T-helper 22 cell (primary cell): Measurements from ENCODE around the gene MPPED2.

Source experiments
- DNase-seq: peaks from one replicate; pipeline ENCODE4 v3.0.0-alpha.2; 2020; ENCODE audit warnings: low read depth

MPPED2 gene

GRCh38 chr11:30485756-30486155 lies 100.4 kb downstream of the MPPED2 start:
- no peak for DNase-seq

DNA sequence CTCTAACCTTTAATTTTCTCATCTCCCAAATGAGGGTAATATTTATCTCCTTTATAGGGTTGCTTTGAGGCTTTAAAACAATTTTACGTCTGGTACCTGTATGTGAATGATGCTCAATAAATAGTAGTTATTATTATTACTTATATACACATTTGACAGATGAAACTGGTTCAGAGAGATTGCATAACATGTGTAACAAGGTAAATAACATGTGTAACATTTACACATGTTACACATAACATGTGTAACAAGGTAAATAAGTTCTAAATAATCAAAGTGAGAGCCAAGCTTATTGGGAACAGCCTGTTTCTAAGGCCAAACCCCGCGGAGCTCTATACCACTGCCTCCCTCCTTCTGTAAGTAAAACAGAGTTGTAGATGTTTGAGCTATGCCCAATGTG lies 100.9 kb downstream of the MPPED2 start:
- DNase-seq: no peak

DNA sequence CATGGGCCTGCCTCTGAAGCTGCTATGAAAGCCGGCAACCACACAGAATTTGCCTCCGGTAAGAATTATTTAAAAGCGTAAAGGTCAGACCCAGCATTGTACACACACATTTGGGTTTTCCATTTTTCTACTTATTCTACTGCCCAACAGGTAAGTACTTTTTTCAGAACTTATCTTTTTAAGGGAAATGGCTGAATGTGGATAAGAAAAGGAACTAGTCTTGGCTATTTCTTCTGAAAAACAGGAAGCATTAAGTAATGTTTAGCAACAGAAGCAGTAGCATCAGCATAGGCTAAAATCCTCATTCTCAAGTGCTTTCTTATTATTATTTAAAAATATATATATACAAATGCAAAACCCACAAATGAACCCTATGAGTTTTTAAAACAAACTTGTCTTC lies 103.1 kb downstream of the MPPED2 start:
- DNase-seq: no peak

- no peak for DNase-seq
Measured at GRCh38 chr11:30481796-30482195, 104.4 kb downstream of the MPPED2 start.

GRCh38 chr11:30481330-30481729 lies 104.8 kb downstream of the MPPED2 start:
- DNase-seq: no peak

- DNase-seq: no peak
Measured at GRCh38 chr11:30479899-30480298, 106.3 kb downstream of the MPPED2 start.

- DNase-seq: no peak
Measured at GRCh38 chr11:30478923-30479322, 107.2 kb downstream of the MPPED2 start.

GRCh38 chr11:30477061-30477460 lies 109.1 kb downstream of the MPPED2 start:
- no peak for DNase-seq

DNA sequence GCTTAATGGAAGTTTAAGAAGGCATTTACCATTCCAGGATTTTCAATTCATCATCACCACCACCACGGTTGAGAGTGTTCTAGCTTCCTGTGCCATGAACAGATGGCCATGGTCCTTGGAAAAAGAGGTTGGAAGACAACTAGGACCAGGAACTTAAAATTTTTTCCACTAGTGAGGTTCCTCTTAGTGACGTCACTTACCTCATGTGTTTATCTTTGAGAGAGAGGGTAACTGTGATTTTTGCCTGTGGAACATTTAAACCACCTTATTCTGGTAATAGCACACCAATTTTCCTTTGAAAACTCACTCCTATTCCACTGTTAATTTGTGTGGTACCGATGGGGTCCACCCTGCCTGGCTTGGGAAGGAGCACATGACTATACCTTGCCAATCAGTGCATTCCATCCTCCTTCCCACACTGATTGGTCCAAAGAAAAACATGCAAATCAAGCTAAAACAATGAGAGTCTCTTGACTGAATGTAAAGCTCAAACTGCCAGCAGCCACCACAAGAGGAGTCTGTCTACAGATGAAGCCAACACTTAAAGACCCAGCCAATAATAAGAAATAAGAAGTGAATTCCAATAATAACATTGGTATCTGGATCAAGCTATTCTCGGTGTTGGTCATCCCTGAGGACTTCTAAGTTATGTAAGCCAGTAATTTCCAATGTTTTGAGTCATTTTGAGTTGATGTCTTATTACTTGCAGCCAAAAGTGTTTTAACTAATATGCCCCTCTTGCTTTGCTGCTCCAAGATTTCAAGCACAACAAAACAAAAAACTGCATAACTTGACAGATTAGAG lies 111.8 kb downstream of the MPPED2 start:
- no peak for DNase-seq

DNA sequence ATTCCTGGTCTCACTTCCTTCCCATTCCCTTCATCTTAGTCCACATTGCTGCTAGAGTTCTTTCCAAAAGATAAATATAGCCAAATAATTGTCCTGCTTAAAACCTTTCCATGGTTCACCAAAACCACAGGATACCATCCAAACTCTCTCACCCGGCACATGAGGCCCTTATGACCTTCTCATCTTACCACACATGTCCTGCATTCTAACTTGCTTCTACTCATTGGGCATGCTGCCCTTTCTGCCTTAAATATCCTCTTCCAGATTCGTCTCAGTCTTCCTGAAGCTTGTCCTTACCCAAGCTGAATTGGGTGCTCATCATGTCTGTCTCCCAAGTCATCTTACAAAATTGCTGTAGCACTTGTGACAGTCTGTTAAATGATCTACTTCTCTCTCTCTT lies 114.9 kb downstream of the MPPED2 start:
- DNase-seq: no peak

DNA sequence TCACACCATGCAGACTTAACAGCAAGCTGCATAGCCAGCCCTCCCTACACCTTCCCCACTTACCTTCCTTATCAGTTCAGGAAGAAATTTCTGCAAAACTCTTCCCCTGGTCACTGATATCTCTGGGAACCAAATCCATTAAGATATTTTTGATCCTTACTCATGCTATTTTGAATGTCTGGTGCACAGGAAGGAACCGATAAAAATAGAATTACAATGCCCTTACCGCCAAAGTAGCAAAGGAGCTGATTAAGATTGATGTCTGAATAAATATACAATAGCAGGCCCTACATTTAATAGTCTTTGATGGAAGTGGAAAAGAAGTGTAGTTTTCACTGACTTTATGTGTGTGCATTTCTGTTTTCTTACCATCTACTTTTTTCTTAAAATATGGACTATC lies 117.3 kb downstream of the MPPED2 start:
- DNase-seq: no peak

DNA sequence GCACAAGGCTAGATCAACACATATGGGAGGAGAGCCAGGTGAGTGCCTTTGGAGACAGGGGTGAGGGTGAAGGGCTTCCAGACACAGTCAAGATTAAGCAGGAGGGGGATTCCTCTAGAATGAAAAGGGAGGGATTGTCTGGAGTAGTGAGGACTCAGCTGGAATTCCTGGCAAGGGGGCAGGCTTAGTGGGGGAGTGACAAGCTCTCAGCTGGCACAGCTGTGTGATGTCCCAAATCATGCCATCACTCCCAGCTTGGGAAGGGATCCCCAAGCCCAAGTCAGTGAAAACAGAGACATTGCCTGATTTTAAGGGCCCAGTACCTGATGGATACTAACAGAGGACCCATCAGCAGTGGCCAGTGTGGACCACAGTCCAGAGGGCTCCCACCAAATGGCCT lies 119.0 kb downstream of the MPPED2 start:
- DNase-seq: no peak

DNA sequence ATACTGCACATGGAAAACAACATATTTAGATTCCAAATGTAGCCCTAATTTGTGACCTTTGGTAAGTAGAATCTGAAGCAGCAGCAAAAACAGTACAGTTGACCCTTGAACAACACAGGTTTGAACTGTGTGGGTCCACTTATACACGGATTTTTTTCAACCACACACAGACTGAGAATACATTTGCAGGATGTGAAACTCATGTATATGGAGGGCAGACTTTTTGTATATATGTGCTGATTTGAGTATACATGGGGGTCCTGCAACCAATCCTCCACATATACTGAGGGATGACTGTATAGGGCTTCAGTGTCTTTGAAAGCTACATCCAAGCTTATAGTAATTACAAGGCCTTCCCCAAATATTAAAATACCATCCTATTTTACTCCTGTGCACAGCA lies 120.5 kb downstream of the MPPED2 start:
- DNase-seq: no peak

DNA sequence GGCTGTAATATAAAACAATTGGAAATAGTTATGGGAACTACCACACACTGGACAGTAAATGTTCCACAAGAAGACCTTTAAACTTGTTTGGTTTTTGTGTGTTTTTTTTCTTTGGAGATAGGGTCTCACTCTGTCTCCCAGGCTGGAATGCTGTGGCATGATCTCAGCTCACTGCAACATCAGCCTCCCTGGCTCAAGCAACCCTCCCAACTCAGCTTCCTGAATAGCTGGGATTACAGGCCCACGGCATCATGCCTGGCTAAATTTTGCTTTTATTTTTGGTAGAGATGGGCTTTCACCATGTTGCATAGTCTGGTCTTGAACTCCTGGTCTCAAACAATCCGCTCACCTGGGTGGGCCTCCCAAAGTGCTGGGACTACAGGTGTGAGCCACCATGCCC lies 121.0 kb downstream of the MPPED2 start:
- DNase-seq: no peak

DNA sequence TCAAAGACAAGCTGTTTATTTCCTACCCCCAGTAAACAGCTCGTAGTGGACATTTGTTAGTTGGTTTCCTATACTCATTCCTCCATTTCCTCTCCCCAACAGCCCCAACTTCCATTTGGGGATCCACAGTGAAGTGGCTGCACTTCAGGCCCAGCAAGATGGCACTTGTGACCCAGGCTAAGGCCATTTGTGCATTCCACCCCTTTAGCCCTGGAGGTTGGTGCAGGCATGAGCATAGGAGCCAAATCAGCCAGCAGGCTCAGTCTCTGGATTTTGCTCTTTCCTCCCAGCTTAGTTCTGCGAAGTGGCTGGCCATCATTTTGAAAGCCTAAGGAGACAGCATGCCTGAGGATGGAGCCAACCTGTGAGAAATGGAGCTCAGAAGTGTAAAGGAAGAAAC lies 122.9 kb downstream of the MPPED2 start:
- DNase-seq: no peak

GRCh38 chr11:30462421-30462820 lies 123.7 kb downstream of the MPPED2 start:
- DNase-seq: no peak

GRCh38 chr11:30459821-30460220 lies 126.3 kb downstream of the MPPED2 start:
- no peak for DNase-seq

DNA sequence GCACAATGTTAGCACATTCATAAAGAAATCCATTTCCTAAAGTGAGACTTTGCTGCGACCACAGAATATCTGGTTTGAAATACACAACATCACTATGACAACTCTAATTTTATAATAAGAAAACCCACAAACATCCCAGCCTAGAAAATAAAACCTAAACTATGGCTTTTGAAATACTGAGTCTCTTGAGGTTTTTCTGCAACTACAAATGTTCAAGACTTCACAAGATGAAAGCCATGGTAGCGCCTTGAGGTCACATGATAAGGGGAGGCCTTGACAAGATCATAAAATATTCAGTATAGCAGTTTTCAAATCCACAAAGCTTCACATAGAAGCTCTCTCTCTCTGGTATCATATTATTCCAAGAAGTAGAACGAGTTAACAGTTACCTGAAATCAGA lies 126.8 kb downstream of the MPPED2 start:
- no peak for DNase-seq

GRCh38 chr11:30458541-30458940 lies 127.6 kb downstream of the MPPED2 start:
- no peak for DNase-seq

- no peak for DNase-seq
Measured at GRCh38 chr11:30457087-30457486, 129.1 kb downstream of the MPPED2 start.

DNA sequence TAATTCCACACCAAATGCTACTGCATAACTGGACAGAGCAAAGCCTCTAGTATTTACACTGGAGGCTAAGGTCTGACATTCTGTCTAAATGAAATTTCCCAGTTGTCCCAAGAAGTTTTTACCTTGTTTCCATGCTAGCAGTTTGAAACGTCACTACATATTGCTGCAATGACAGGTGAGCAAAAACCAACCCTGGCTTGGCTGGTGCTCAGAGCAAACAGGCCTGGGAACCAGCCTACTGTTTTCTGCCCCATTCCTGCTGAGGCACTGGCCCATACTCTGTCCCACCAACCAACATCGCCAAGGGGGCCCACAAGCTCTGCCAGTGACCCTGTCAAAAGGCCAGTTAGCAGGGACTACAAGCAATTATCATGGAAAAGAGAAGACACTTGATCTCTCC lies 131.1 kb downstream of the MPPED2 start:
- no peak for DNase-seq

DNA sequence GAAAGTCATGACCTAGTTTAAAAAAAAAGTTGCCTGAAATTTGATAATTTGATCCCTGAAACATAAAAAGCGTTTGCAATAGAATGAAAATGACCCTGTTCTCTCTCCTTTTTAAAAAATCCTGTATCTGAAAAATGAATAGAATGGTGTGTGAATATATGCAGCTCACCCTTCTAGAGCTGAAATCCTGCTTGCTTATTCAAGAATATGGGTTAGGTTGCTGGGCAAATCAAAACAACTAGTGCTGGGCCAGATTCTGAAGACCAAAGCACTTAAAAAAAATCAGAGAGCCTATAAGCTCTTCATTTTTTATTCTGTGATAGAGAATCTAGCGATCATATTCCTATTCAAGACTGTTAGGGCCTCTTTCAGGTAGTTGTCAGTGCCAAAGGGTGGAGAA lies 131.6 kb downstream of the MPPED2 start:
- DNase-seq: no peak

DNA sequence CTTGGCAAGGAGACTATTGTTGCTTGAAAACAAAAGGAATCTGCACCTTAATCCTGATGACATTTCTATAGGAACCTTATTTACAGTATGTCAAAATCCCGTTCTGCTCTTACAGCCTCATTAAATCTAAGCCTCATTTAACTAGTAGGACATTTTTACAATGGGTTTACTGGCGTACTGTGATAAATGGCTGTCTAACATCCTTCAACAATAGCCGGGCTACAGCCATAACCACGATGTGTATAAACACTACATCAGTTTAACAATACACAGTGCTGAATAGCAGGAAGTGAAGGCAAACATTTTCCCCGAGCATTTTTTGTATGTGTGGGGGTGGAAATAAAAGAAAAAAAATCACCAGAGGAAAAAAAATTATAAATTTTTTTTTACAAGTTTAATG lies 132.0 kb downstream of the MPPED2 start:
- no peak for DNase-seq

DNA sequence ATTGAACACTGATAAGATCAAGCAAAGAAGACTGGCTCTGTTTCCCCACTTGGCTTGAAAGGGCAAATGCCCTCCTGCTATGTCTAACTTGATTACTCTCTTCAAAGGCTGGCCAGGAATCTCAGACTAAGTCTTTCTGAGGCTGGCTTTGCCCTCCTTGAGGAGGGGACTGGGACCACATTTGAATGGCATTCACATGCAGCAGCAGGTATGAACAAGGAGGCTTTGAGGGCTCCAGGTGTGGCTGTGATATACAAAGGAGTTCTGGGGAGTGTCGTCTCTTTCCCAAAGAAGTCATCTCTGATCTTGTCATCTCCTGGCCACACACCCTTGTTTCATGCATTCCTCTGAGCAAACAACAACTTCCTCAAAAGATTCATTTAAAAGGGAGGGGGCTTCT lies 132.4 kb downstream of the MPPED2 start:
- DNase-seq: no peak
